ENCODE results near the gene SEC31B. TPM values are rescaled to one million over a fixed set of nuclear protein-coding genes. Genes with fewer than 3 reads are reported as not detected.
A peak's percentile ranks its signal among the peaks of the same experiment; 100 is the strongest.

SEC31B gene
- total and polyA plus RNA-seq, 2 experiments from 2014 or later, result 2.9 to 6.7 TPM

GRCh38 chr10:100535338-100535714 is 15.7 kb upstream of the SEC31B start:
- DNase-seq (ENCODE audit: low spot score), result no peak
- TF ChIP-seq ETS1 (IDR thresholded peaks at IDR 0.05) (no peak), CREB1 (CRISPR knock-in tag; IDR thresholded peaks at IDR 0.05; ENCODE audit: low read depth) (no peak), CTCF (conservative IDR thresholded peaks at IDR 0.05; ENCODE audit: low read depth in 2 of 2) (no peak), STAT1 (IDR thresholded peaks at IDR 0.05; ENCODE audit: unreplicated experiment) (no peak), ZNF331 (CRISPR knock-in tag; IDR thresholded peaks at IDR 0.05; ENCODE audit: low read depth) (no peak), EZH2phosphoT487 (IDR thresholded peaks at IDR 0.05; ENCODE audit: unreplicated experiment) (no peak), ZNF462 (CRISPR knock-in tag; IDR thresholded peaks at IDR 0.05) (no peak), REST (IDR thresholded peaks at IDR 0.05; ENCODE audit: unreplicated experiment) (no peak), EZH2 (IDR thresholded peaks at IDR 0.05; ENCODE audit: low read depth, unreplicated experiment) (no peak), NANOG (IDR thresholded peaks at IDR 0.05; ENCODE audit: borderline replicate concordance) (no peak), JUNB (IDR thresholded peaks at IDR 0.05; ENCODE audit: unreplicated experiment) (no peak), ZNF114 (CRISPR knock-in tag; IDR thresholded peaks at IDR 0.05) (no peak), POLR2AphosphoS5 (IDR thresholded peaks at IDR 0.05; ENCODE audit: low read depth) (no peak)
- H3K27ac Mint-ChIP-seq, result no peak overlapping the region
- ATAC-seq, result peak; percentile 10; the same call in 2 of the 3 replicates
- H3K27me3 Mint-ChIP-seq (ENCODE audit: insufficient read depth, low read depth, poor library complexity), result peaks cover 2% of the 10 kb centered on the region
- H3K9me3 Mint-ChIP-seq, result no peaks in the 10 kb centered on the region
- Histone ChIP-seq H3F3A (replicated peaks; ENCODE audit: low read depth) (no peaks in the 10 kb centered on the region), H3K9me2 (ENCODE audit: insufficient read depth) (no peaks in the 10 kb centered on the region), H2AFZ (peak overlapping the region; percentile 79; the same call in 1 of the 2 replicates), H3K4me3 (peak overlapping the region; percentile 73), H3K27ac (ENCODE audit: low read depth) (no peak overlapping the region), H4K20me1 (replicated peaks; ENCODE audit: insufficient read depth) (peaks cover 27% of the 10 kb centered on the region), H3K27me3 (ENCODE audit: insufficient read depth) (no peaks in the 10 kb centered on the region), H3K79me2 (replicated peaks; ENCODE audit: insufficient read depth) (peaks cover 41% of the 10 kb centered on the region), H3K4me1 (ENCODE audit: insufficient read depth) (peaks cover 18% of the 10 kb centered on the region), H3K36me3 (ENCODE audit: insufficient read depth) (peaks cover 18% of the 10 kb centered on the region), H3K4me2 (peak overlapping the region; percentile 20; the same call in 1 of the 2 replicates)
- peaks cover 7% of the 10 kb centered on the region for H3K4me1 Mint-ChIP-seq
- H3K4me3 Mint-ChIP-seq, result no peak overlapping the region
- peaks cover 31% of the 10 kb centered on the region for H3K36me3 Mint-ChIP-seq (ENCODE audit: low read depth)
